GM18526 (cell line): ENCODE results near the gene SUN1.

Experiments used
- POLR2A ChIP-seq: IDR thresholded peaks from 3 replicates; pipeline ENCODE4 v1.6.1; 2011; ENCODE audit not compliant: insufficient read length; ENCODE audit errors: extremely low read depth

The SUN1 gene

GRCh38 chr7:841943-842342 lies 9.7 kb downstream of the SUN1 start:
- no peak for TF ChIP-seq POLR2A

GRCh38 chr7:842431-843031 lies 10.3 kb downstream of the SUN1 start:
- TF ChIP-seq POLR2A: no peak

- TF ChIP-seq POLR2A: no peak
Measured at GRCh38 chr7:843230-843629, 11.0 kb downstream of the SUN1 start.

- no peak for TF ChIP-seq POLR2A
Measured at GRCh38 chr7:844043-844442, 11.8 kb downstream of the SUN1 start.

- no peak for TF ChIP-seq POLR2A
Measured at GRCh38 chr7:844514-844913, 12.2 kb downstream of the SUN1 start.

- no peak for TF ChIP-seq POLR2A
Measured at GRCh38 chr7:845091-845490, 12.8 kb downstream of the SUN1 start.

GRCh38 chr7:845731-846130 lies 13.5 kb downstream of the SUN1 start:
- TF ChIP-seq POLR2A: no peak

GRCh38 chr7:849145-849544 lies 16.9 kb downstream of the SUN1 start:
- TF ChIP-seq POLR2A: no peak

- TF ChIP-seq POLR2A: no peak
Measured at GRCh38 chr7:849781-850180, 17.5 kb downstream of the SUN1 start.

GRCh38 chr7:851204-851603 lies 18.9 kb downstream of the SUN1 start:
- TF ChIP-seq POLR2A: no peak

- TF ChIP-seq POLR2A: no peak
Measured at GRCh38 chr7:853366-854117, 21.3 kb downstream of the SUN1 start.

GRCh38 chr7:854118-854775 lies 22.0 kb downstream of the SUN1 start:
- TF ChIP-seq POLR2A: no peak

- TF ChIP-seq POLR2A: no peak
Measured at GRCh38 chr7:855686-856369, 23.6 kb downstream of the SUN1 start.

- TF ChIP-seq POLR2A: no peak
Measured at GRCh38 chr7:856444-857095, 24.3 kb downstream of the SUN1 start.

GRCh38 chr7:857661-858060 lies 25.4 kb downstream of the SUN1 start:
- TF ChIP-seq POLR2A: no peak
